ENCODE data around the gene GRAMD1C. TPM values are rescaled to one million over a fixed set of nuclear protein-coding genes. Genes with fewer than 3 reads are reported as not detected.
"Not testable (repeated sequence)": the region's sequence is repeated elsewhere in the genome, so short reads cannot be mapped to it uniquely, and the experiment has no call there.

Gene GRAMD1C
- total RNA-seq, 1 experiment from 2014 or later: 3.9 TPM

- BruUV-seq (replicated peaks): no TSS peak
- H3K9me3 ChIP-seq: no peaks in the 10 kb centered on the region
These were observed 9.3 kb downstream of the GRAMD1C start for GRCh38 chr3:113847664-113848461.

GRCh38 chr3:113849071-113849470 is 10.5 kb downstream of the GRAMD1C start:
- H3K36me3 ChIP-seq (ENCODE audit: control insufficient read depth, insufficient read depth, low read length); BruUV-seq (replicated peaks); H3K4me1 ChIP-seq; H3K9me3 ChIP-seq; intact Hi-C loops (cut with micrococcal nuclease; ENCODE audit: unreplicated experiment); CTCF ChIA-PET; POLR2A ChIA-PET; H3K36me3 Mint-ChIP-seq (ENCODE audit: insufficient read depth, unreplicated experiment); H3K4me1 Mint-ChIP-seq (ENCODE audit: low read depth, unreplicated experiment); H3K27ac Mint-ChIP-seq (ENCODE audit: unreplicated experiment); H3K4me3 Mint-ChIP-seq (ENCODE audit: unreplicated experiment); DNase-seq; H3K4me3 ChIP-seq (ENCODE audit: low read depth, low read length); H3K27me3 ChIP-seq (replicated peaks; ENCODE audit: control insufficient read depth, insufficient read depth, low read length); H3K27me3 Mint-ChIP-seq (ENCODE audit: insufficient read depth, unreplicated experiment); H3K9me3 Mint-ChIP-seq (ENCODE audit: unreplicated experiment): not testable (repeated sequence)

More at GRCh38 chr3:113847664-113848461, 9.3 kb downstream of the GRAMD1C start:
- H3K4me1 ChIP-seq: peaks cover 8% of the 10 kb centered on the region
- no peak for TF ChIP-seq CTCF (IDR thresholded peaks at IDR 0.05; ENCODE audit: insufficient read depth in 1 of 2, low read depth in 1 of 2, low read length in 1 of 2, severe bottlenecking in 1 of 2, unreplicated experiment in 1 of 2)
- Mint-ChIP-seq H3K27me3 (ENCODE audit: insufficient read depth, unreplicated experiment) (no peaks in the 10 kb centered on the region), H3K36me3 (ENCODE audit: insufficient read depth, unreplicated experiment) (no peaks in the 10 kb centered on the region), H3K4me3 (ENCODE audit: unreplicated experiment) (no peak overlapping the region), H3K27ac (ENCODE audit: unreplicated experiment) (no peak overlapping the region), H3K9me3 (ENCODE audit: unreplicated experiment) (no peaks in the 10 kb centered on the region), H3K4me1 (ENCODE audit: low read depth, unreplicated experiment) (peaks cover 7% of the 10 kb centered on the region)
- H3K27me3 ChIP-seq (replicated peaks; ENCODE audit: control insufficient read depth, insufficient read depth, low read length): no peaks in the 10 kb centered on the region
- intact Hi-C loops (cut with micrococcal nuclease; ENCODE audit: unreplicated experiment): no loop called here
- H3K4me3 ChIP-seq (ENCODE audit: low read depth, low read length): no peak overlapping the region
- ChIA-PET CTCF (no interaction called here), POLR2A (no interaction called here)
- H3K36me3 ChIP-seq (ENCODE audit: control insufficient read depth, insufficient read depth, low read length): no peaks in the 10 kb centered on the region
- peak in 1 of 2 experiments; percentile 7 for DNase-seq

- DNase-seq; POLR2A ChIA-PET; H3K36me3 ChIP-seq (ENCODE audit: control insufficient read depth, insufficient read depth, low read length); H3K9me3 Mint-ChIP-seq (ENCODE audit: unreplicated experiment); H3K27me3 Mint-ChIP-seq (ENCODE audit: insufficient read depth, unreplicated experiment); BruUV-seq (replicated peaks); intact Hi-C loops (cut with micrococcal nuclease; ENCODE audit: unreplicated experiment); H3K4me3 Mint-ChIP-seq (ENCODE audit: unreplicated experiment); H3K4me1 ChIP-seq; H3K4me1 Mint-ChIP-seq (ENCODE audit: low read depth, unreplicated experiment); H3K27ac Mint-ChIP-seq (ENCODE audit: unreplicated experiment); H3K4me3 ChIP-seq (ENCODE audit: low read depth, low read length); H3K36me3 Mint-ChIP-seq (ENCODE audit: insufficient read depth, unreplicated experiment); H3K27me3 ChIP-seq (replicated peaks; ENCODE audit: control insufficient read depth, insufficient read depth, low read length); CTCF ChIA-PET; H3K9me3 ChIP-seq: not testable (repeated sequence)
These were observed 11.3 kb downstream of the GRAMD1C start for GRCh38 chr3:113849841-113850240.

GRCh38 chr3:113850391-113850790 is 11.8 kb downstream of the GRAMD1C start:
- H3K4me1 ChIP-seq; intact Hi-C loops (cut with micrococcal nuclease; ENCODE audit: unreplicated experiment); POLR2A ChIA-PET; H3K4me1 Mint-ChIP-seq (ENCODE audit: low read depth, unreplicated experiment); H3K9me3 ChIP-seq; H3K27me3 ChIP-seq (replicated peaks; ENCODE audit: control insufficient read depth, insufficient read depth, low read length); H3K9me3 Mint-ChIP-seq (ENCODE audit: unreplicated experiment); DNase-seq; H3K36me3 Mint-ChIP-seq (ENCODE audit: insufficient read depth, unreplicated experiment); H3K27me3 Mint-ChIP-seq (ENCODE audit: insufficient read depth, unreplicated experiment); BruUV-seq (replicated peaks); H3K36me3 ChIP-seq (ENCODE audit: control insufficient read depth, insufficient read depth, low read length); H3K4me3 ChIP-seq (ENCODE audit: low read depth, low read length); CTCF ChIA-PET; H3K4me3 Mint-ChIP-seq (ENCODE audit: unreplicated experiment); H3K27ac Mint-ChIP-seq (ENCODE audit: unreplicated experiment): not testable (repeated sequence)

Measured in Caco-2 (cell line).